ENCODE data around the gene PRKD1.
"Not testable (repeated sequence)": the region's sequence is repeated elsewhere in the genome, so short reads cannot be mapped to it uniquely, and the experiment has no call there.

PRKD1 gene

DNA sequence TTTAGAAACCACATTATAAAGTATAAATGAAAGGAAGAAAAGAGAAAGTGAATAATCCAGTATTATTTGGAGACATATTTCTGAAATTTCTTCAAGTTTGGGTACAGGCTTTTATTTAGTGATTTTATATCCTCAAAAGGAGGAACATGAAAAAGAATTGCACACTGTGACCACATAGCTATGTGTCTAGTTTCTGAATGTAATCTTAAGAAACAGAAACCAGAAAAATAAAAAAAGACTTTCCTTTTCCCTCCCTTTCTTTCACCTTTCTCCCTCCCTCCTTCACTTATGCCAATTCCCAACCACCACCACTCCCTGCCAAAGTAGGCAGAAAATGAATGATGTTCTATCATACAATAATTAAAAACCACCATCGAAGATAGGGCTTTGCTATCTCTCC, 189.6 kb downstream of the PRKD1 start:
- peaks cover 3% of the 10 kb centered on the region for H3K9me3 Mint-ChIP-seq
- H3K4me3 Mint-ChIP-seq: no peak overlapping the region
- no peak for DNase-seq
- H3K27me3 Mint-ChIP-seq: no peaks in the 10 kb centered on the region
- no peaks in the 10 kb centered on the region for H3K4me1 Mint-ChIP-seq (ENCODE audit: low read depth)
- H3K27ac Mint-ChIP-seq: no peak overlapping the region
- no peaks in the 10 kb centered on the region for H3K36me3 Mint-ChIP-seq (ENCODE audit: low read depth)

DNA sequence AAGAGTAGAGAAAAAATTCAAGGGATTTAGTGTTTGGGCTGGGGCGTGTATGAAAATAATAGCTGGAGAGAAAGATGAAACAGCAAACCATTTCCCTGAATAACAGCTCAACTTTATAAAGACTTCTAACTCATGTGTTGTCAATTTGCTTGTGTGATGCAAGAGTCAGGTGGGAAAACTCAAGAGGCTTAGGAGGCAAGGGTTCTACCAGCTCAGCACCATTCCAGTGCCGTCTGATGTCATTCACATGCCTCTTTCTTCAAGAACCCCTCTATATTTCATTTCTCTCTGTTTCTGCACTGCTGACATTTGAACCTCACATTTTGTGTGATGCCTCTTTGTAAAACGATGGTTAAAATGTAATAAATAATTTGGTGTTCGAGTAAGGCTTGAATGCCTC, 192.2 kb downstream of the PRKD1 start:
- Mint-ChIP-seq H3K27ac (no peak overlapping the region), H3K36me3 (ENCODE audit: low read depth) (no peaks in the 10 kb centered on the region), H3K4me1 (ENCODE audit: low read depth) (no peaks in the 10 kb centered on the region), H3K4me3 (no peak overlapping the region), H3K9me3 (peaks cover 9% of the 10 kb centered on the region), H3K27me3 (no peaks in the 10 kb centered on the region)
- DNase-seq: no peak

DNA sequence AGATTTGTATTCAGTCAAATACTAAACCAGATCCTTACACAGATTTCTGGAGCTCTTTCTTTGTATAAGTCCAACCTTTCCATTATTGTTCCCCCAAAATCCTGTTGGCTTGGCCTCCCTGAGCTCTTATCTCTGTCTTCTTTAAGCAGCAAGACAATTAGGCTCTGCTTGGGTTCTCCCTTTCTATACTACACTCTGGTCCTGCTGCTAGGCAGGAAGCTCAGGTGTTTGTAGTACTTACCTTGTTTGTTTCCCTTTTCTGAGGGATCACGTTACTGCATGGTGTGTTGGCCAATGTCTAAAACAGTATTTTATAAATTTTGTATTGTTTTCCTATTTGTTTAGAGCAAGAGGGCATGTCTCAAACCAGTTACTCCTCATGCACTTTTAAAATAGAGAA, 192.9 kb downstream of the PRKD1 start:
- Mint-ChIP-seq H3K4me1 (ENCODE audit: low read depth) (no peaks in the 10 kb centered on the region), H3K9me3 (peaks cover 9% of the 10 kb centered on the region), H3K27ac (no peak overlapping the region), H3K36me3 (ENCODE audit: low read depth) (no peaks in the 10 kb centered on the region), H3K27me3 (no peaks in the 10 kb centered on the region), H3K4me3 (no peak overlapping the region)
- no peak for DNase-seq

DNA sequence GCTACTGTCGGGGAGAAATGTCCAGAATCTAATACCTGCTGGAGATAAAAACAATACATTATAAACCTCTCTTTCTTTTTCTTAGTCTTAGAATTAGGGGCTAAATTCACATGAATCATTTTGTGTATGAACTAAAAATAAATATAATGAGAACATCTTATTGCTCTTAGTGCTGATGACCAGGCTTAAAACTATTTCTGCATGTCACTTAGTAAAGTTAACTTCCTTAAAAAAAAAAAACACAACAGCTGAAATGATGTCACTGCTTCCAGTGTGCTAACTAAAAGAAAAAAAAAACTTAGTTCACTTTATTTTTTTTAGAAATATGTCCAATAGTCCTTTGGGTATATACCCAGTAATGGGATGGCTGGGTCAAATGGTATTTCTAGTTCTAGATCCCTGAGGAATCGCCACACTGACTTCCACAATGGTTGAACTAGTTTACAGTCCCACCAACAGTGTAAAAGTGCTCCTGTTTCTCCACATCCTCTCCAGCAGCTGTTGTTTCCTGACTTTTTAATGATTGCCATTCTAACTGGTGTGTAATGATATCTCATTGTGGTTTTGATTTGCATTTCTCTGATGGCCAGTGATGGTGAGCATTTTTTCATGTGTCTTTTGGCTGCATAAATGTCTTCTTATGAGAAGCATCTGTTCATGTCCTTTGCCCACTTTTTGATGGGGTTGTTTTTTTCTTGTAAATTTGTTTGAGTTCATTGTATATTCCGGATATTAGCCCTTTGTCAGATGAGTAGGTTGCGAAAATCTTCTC, 200.9 kb downstream of the PRKD1 start:
- not testable (repeated sequence) for H3K4me1 Mint-ChIP-seq (ENCODE audit: low read depth); H3K36me3 Mint-ChIP-seq (ENCODE audit: low read depth); H3K4me3 Mint-ChIP-seq; DNase-seq; H3K27me3 Mint-ChIP-seq; H3K27ac Mint-ChIP-seq
- peaks cover 12% of the 10 kb centered on the region for H3K9me3 Mint-ChIP-seq

DNA sequence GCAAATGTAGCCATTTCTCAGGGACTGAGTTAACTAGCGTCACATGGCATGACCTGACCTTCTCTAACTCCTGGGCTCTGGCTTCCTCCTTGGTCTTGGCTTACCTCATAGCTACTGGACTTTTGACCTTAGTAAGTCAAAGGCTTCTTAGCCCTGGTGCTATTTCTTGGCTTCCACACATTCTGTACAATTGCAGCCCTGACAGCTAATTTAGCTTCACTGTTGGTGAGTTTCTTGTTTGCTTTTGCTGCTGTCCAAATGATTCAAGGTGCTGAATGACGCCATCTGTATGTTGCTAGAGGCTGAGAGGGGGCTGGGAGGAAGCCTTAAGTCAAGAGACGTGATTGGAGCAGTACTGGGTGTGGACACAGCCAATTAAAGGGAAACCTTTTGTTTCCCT, 202.7 kb downstream of the PRKD1 start:
- Mint-ChIP-seq H3K27me3 (no peaks in the 10 kb centered on the region), H3K4me3 (no peak overlapping the region), H3K36me3 (ENCODE audit: low read depth) (no peaks in the 10 kb centered on the region), H3K27ac (no peak overlapping the region), H3K9me3 (peaks cover 10% of the 10 kb centered on the region), H3K4me1 (ENCODE audit: low read depth) (no peaks in the 10 kb centered on the region)
- no peak for DNase-seq

DNA sequence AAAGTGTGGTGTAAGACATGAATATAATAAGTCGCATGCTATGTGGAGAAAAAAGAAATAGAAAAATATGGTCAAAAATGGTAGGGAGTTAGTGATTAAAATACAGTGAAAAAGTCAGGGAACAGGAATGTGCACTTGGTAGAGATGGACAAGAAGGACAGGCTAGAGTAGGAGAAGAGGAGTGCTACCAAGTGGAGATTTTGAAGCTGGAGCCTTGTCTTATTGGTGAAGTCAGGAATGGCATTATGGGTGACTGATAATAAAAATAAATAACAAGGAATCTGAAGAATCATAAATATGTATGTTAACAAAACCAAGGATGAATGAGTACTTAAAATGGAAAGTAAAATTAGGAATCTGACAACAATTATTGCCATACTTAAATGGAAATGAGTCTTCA, 204.8 kb downstream of the PRKD1 start:
- Mint-ChIP-seq H3K36me3 (ENCODE audit: low read depth) (no peaks in the 10 kb centered on the region), H3K4me1 (ENCODE audit: low read depth) (no peaks in the 10 kb centered on the region), H3K4me3 (no peak overlapping the region), H3K9me3 (peaks cover 7% of the 10 kb centered on the region), H3K27ac (no peak overlapping the region), H3K27me3 (no peaks in the 10 kb centered on the region)
- DNase-seq: no peak

DNA sequence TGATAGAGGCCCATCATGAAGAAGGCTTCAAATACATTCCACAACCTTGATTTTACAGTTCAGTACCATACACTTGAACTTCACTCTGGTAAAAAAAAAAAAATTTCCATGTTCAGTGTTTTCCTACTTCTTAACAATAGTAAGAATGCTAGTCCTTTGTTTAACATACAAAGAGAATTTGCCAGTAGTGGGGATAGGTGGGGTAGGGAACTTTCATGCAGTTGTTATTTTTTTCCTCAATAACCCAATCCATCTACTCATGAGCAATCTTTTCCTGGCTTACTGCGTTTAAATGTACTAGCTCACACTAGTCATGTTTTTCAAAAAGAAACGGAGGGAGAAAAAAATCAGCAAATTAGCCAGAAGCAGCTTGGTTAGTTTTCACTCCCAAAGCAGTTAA, 206.1 kb downstream of the PRKD1 start:
- DNase-seq: no peak
- Mint-ChIP-seq H3K36me3 (ENCODE audit: low read depth) (no peaks in the 10 kb centered on the region), H3K27ac (no peak overlapping the region), H3K9me3 (peaks cover 7% of the 10 kb centered on the region), H3K4me3 (no peak overlapping the region), H3K27me3 (no peaks in the 10 kb centered on the region), H3K4me1 (ENCODE audit: low read depth) (no peaks in the 10 kb centered on the region)

DNA sequence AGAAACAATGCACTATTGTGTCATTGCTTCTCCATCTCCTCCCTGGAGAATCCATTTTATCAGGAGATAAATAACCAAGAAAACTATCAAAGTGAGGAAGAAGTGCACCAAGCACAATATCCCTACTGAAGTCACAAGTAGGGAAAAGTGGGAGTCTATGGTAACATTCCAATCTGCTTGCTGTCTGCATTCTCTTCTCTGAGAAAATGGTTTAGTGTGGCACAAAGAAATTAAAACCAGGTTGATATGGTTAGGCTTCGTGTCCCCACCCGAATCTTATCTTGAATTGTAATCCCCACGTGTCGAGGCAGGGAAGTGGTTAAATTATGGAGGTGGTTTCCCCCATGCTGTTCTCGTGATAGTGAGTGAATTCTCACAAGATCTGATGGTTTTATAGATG, 209.7 kb downstream of the PRKD1 start:
- Mint-ChIP-seq H3K9me3 (peaks cover 9% of the 10 kb centered on the region), H3K4me3 (no peak overlapping the region), H3K4me1 (ENCODE audit: low read depth) (no peaks in the 10 kb centered on the region), H3K27ac (no peak overlapping the region), H3K27me3 (no peaks in the 10 kb centered on the region), H3K36me3 (ENCODE audit: low read depth) (no peaks in the 10 kb centered on the region)
- no peak for DNase-seq

DNA sequence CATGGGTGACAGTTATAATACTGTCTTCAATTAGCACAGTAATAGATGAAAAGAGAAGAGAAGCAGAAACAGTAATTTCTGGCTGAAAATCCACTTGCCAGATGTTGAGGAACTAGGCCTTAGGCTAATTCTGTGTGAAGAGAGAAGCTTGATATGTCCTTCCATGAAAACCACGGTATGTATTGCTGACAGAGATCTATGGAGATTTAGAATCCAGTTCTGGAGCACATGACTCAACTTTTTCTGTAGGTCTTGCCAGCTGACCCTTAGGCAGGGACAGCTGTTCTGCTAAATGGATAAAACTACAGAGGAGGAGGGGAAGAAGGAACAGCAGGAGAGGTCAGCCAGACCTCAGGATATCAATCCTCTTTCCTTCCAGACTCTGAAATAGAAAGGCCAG, 211.5 kb downstream of the PRKD1 start:
- H3K4me1 Mint-ChIP-seq (ENCODE audit: low read depth): no peaks in the 10 kb centered on the region
- no peaks in the 10 kb centered on the region for H3K27me3 Mint-ChIP-seq
- H3K36me3 Mint-ChIP-seq (ENCODE audit: low read depth): no peaks in the 10 kb centered on the region
- peaks cover 8% of the 10 kb centered on the region for H3K9me3 Mint-ChIP-seq
- DNase-seq: no peak
- H3K4me3 Mint-ChIP-seq: no peak overlapping the region
- no peak overlapping the region for H3K27ac Mint-ChIP-seq

DNA sequence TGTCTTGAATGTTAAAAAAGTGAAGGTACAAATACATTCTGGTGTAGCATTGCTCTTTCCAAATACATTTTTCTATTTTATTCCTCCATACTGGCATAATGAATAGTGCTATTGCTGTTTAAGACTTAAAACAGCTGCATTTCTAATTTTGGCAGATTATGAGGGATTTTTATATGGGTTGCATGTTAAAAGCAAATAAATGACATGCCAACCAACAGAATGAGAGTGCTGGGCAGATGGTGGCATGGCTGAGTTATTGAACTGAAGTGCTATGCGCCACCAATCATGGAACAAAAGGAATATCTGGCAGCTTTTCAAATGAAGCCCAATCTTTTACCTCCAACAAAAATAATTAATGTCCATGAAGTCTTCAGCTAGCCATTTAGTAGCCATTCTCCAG, 215.0 kb downstream of the PRKD1 start:
- Mint-ChIP-seq H3K4me3 (no peak overlapping the region), H3K4me1 (ENCODE audit: low read depth) (no peaks in the 10 kb centered on the region), H3K36me3 (ENCODE audit: low read depth) (no peaks in the 10 kb centered on the region), H3K27me3 (no peaks in the 10 kb centered on the region), H3K9me3 (peaks cover 13% of the 10 kb centered on the region), H3K27ac (no peak overlapping the region)
- no peak for DNase-seq

DNA sequence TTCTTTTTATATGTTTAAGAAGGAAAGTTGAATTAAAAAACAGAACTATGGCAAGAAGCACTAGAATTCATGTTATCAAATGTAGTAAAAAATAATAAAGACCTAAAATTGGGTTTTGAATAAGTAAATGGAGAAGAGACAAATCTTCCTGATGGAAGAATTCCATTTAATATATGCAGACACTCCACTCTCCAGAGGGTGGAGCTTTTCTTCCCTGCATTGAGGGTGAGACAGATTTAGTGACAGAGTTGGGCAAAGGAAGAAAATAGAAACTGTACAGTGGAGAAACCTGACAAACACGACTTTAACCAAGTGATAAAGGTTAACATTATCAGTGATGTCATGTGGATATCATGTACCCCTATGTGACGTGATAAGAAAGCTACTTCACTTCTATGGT, 217.6 kb downstream of the PRKD1 start:
- peaks cover 16% of the 10 kb centered on the region for H3K9me3 Mint-ChIP-seq
- no peaks in the 10 kb centered on the region for H3K4me1 Mint-ChIP-seq (ENCODE audit: low read depth)
- H3K36me3 Mint-ChIP-seq (ENCODE audit: low read depth): no peaks in the 10 kb centered on the region
- no peak overlapping the region for H3K4me3 Mint-ChIP-seq
- DNase-seq: no peak
- no peak overlapping the region for H3K27ac Mint-ChIP-seq
- no peaks in the 10 kb centered on the region for H3K27me3 Mint-ChIP-seq

DNA sequence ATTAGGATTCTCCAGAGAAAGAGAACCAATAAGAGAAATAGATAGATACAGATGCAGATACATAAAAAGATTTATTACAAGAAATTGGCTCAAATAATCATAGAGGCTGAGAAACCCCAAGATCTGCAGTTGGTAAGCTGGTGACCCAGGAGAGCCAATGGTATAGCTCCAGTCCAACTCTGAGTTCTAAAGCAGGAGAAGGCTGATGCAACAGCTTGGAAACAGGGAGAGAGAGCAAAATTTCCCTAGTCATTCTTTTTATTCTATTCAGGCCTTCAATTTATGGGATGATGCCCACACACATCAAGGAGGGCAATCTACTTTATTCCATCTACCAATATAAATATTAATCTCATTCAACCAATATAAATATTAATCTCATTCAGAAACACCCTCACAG, 218.2 kb downstream of the PRKD1 start:
- Mint-ChIP-seq H3K4me1 (ENCODE audit: low read depth) (no peaks in the 10 kb centered on the region), H3K4me3 (no peak overlapping the region), H3K27ac (no peak overlapping the region), H3K27me3 (no peaks in the 10 kb centered on the region), H3K9me3 (peaks cover 16% of the 10 kb centered on the region), H3K36me3 (ENCODE audit: low read depth) (no peaks in the 10 kb centered on the region)
- DNase-seq: no peak

DNA sequence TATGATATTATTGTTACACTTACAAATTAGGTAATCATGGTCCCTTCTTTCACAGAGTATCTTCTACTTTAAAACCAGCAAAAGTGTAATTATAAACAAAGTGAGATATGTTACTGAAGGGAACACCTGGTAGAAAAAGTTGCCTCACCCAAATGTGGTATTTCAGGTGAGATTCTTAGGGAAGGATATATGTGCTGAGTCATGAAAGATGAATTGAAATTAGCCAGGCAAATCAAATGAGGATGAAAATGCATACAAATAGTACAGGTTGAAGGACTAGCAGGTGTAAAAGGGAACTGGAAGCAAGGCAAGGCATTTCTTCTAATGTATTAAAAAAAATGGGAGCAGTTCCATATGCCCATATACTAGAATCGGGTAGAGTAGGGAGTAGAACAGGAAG, 220.9 kb downstream of the PRKD1 start:
- Mint-ChIP-seq H3K27ac (no peak overlapping the region), H3K9me3 (peaks cover 15% of the 10 kb centered on the region), H3K4me3 (no peak overlapping the region), H3K36me3 (ENCODE audit: low read depth) (no peaks in the 10 kb centered on the region), H3K27me3 (no peaks in the 10 kb centered on the region), H3K4me1 (ENCODE audit: low read depth) (no peaks in the 10 kb centered on the region)
- DNase-seq: no peak

DNA sequence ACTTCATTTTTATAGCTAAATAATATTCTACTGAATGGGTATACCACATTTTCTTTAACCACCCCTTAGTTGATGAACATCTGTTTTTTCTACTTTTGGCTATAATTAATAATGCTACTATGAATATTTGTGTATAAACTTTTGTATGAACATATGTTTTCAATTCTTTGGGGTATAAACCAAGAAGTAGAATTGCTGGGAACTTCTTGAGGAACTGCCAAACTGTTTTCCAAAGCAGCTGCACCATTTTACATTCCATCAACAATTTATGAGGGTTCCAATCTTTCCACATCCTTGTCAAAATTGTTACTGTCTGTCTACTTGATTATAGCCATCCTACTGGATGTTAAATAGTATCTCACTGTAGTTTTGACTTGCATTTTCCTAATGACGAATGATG, 221.8 kb downstream of the PRKD1 start:
- Mint-ChIP-seq H3K4me1 (ENCODE audit: low read depth) (no peaks in the 10 kb centered on the region), H3K36me3 (ENCODE audit: low read depth) (no peaks in the 10 kb centered on the region), H3K4me3 (no peak overlapping the region), H3K27me3 (no peaks in the 10 kb centered on the region), H3K9me3 (peaks cover 16% of the 10 kb centered on the region), H3K27ac (no peak overlapping the region)
- no peak for DNase-seq

DNA sequence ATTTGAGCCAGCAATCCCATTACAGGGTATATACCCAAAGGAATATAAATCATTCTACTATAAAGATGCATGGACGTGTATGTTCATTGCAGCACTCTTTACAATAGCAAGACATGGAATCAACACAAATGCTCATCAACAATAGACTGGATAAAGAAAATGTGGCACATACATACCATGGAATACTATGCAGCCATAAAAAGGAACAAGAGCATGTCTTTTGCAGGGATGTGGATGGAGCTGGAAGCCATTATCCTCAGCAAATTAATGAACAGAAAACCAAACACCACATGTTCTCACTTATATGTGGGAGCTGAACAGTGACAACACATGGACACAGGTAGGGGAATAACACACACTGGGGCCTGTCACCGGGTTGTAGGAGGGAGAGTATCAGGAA, 238.1 kb downstream of the PRKD1 start:
- H3K36me3 Mint-ChIP-seq (ENCODE audit: low read depth); DNase-seq; H3K4me3 Mint-ChIP-seq; H3K27me3 Mint-ChIP-seq; H3K27ac Mint-ChIP-seq; H3K4me1 Mint-ChIP-seq (ENCODE audit: low read depth): not testable (repeated sequence)
- H3K9me3 Mint-ChIP-seq: peaks cover 19% of the 10 kb centered on the region

DNA sequence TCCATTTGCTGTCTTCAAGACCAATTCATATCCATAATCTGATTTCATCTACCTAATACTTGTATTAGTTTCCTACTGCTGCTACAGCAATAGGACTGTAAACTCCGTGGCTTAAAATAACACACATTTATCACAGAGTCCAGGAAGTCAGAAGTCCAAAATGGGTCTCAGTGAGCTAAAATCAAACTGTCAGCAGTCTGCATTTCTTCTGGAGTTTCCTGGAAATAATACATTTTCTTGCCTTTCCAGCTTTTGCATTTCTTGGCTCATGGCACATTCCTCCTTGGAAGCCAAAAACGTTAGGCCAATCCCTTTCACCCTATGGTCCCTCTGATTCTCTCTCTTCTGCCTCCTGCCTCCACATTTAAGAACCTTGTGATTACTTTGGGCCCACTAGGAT, 239.8 kb downstream of the PRKD1 start:
- H3K27me3 Mint-ChIP-seq: no peaks in the 10 kb centered on the region
- no peak overlapping the region for H3K4me3 Mint-ChIP-seq
- no peaks in the 10 kb centered on the region for H3K4me1 Mint-ChIP-seq (ENCODE audit: low read depth)
- DNase-seq: no peak
- no peaks in the 10 kb centered on the region for H3K36me3 Mint-ChIP-seq (ENCODE audit: low read depth)
- H3K9me3 Mint-ChIP-seq: peaks cover 15% of the 10 kb centered on the region
- H3K27ac Mint-ChIP-seq: no peak overlapping the region

All from activated T-cell treated with anti-CD3 and anti-CD28 coated beads, Interleukin-2, amount 50 U/mL, for 24 hours (primary cell).